SK-N-SH (cell line): ENCODE results near the gene ZNF354C. TPM values are rescaled to one million over a fixed set of nuclear protein-coding genes. Genes with fewer than 3 reads are reported as not detected.

Experiments used
- CTCF ChIA-PET: fragments of 300-600, 350-600 bp; formaldehyde crosslinking; extraction: SDS; loops from one replicate; lab custom pipeline; 2021; lab: Yijun Ruan, JAX
- POLR2A ChIA-PET: fragments of 350-600 bp; sonication (Branson Sonifier 250); formaldehyde crosslinking; extraction: SDS; loops from one replicate; lab custom pipeline; 2020; ENCODE audit warnings: antibody characterized with exemption, inconsistent platforms; lab: Yijun Ruan, JAX
- DNase-seq: peaks from one replicate; pipeline ENCODE4 v3.0.0; 2012
- H2AFZ ChIP-seq: fragments of 200-600 bp; sonication (generic); 2 replicates; pipeline ENCODE4 v1.8.1; 2016; ENCODE audit warnings: antibody characterized with exemption, mild to moderate bottlenecking, low read depth
- H3F3A ChIP-seq: fragments of 200-600 bp; sonication (generic); replicated peaks from 2 replicates; pipeline ENCODE3; 2016; ENCODE audit warnings: antibody characterized with exemption, mild to moderate bottlenecking; ENCODE audit not compliant: insufficient read depth
- H3K27ac ChIP-seq, 2 experiments: fragments of 200-500 bp in 1 of 2; fragments of 200-600 bp in 1 of 2; sonication (Bioruptor generic) in 1 of 2; sonication (generic), shearing (Covaris generic) in 1 of 2; 2 replicates each; pipeline versions ENCODE4 v1.5.1 to v1.6.1; 2014 to 2016; ENCODE audit warnings: low read depth in 2 of 2, inconsistent platforms in 1 of 2, low read length in 1 of 2, mild to moderate bottlenecking in 1 of 2, mixed read lengths in 1 of 2
- H3K27me3 ChIP-seq: fragments of 200-600 bp; sonication (generic), shearing (Covaris generic); 2 replicates; pipeline ENCODE4 v1.6.1; 2016; ENCODE audit warnings: mixed run types; ENCODE audit not compliant: insufficient read depth
- H3K36me3 ChIP-seq, 2 experiments: fragments of 200-500 bp in 1 of 2; fragments of 200-600 bp in 1 of 2; sonication (Bioruptor generic) in 1 of 2; sonication (generic) in 1 of 2; replicated peaks in 1 of 2; 2 replicates each; pipeline versions ENCODE3 to v1.5.1; 2014 to 2016; ENCODE audit warnings: low read length in 1 of 2, mild to moderate bottlenecking in 1 of 2; ENCODE audit not compliant: insufficient read depth in 2 of 2, control insufficient read depth in 1 of 2
- H3K4me1 ChIP-seq, 2 experiments: fragments of 200-500 bp in 1 of 2; fragments of 200-600 bp in 1 of 2; sonication (Bioruptor generic) in 1 of 2; sonication (generic), shearing (Covaris generic) in 1 of 2; 2 replicates each; pipeline versions ENCODE4 v1.5.1 to v1.6.1; 2014 to 2016; ENCODE audit warnings: low read depth in 1 of 2, low read length in 1 of 2, mixed run types in 1 of 2; ENCODE audit not compliant: insufficient read depth in 2 of 2, control insufficient read depth in 1 of 2
- H3K4me2 ChIP-seq: fragments of 200-600 bp; sonication (generic), shearing (Covaris generic); 2 replicates; pipeline ENCODE4 v1.6.1; 2017; ENCODE audit warnings: mixed run types
- H3K4me3 ChIP-seq, 2 experiments: fragments of 200-500 bp in 1 of 2; fragments of 200-600 bp in 1 of 2; sonication (Bioruptor generic) in 1 of 2; sonication (generic), shearing (Covaris generic) in 1 of 2; 2 replicates each; pipeline versions ENCODE4 v1.5.1 to v1.8.1; 2014 to 2016; ENCODE audit warnings: low read depth in 2 of 2, inconsistent platforms in 1 of 2, low read length in 1 of 2, mild to moderate bottlenecking in 1 of 2, mixed read lengths in 1 of 2, moderate library complexity in 1 of 2
- H3K79me2 ChIP-seq: fragments of 200-600 bp; sonication (generic); 2 replicates; pipeline ENCODE4 v1.8.1; 2017; ENCODE audit warnings: mild to moderate bottlenecking; ENCODE audit not compliant: insufficient read depth
- H3K9ac ChIP-seq: fragments of 200-600 bp; sonication (generic); 2 replicates; pipeline ENCODE4 v1.6.1; 2017; ENCODE audit warnings: mixed run types
- H3K9me2 ChIP-seq: fragments of 200-600 bp; sonication (generic); 2 replicates; pipeline ENCODE4 v1.6.1; 2017; ENCODE audit warnings: mixed run types
- H3K9me3 ChIP-seq: fragments of 200-600 bp; sonication (generic); 2 replicates; pipeline ENCODE4 v1.6.1; 2017; ENCODE audit warnings: mixed run types, mild to moderate bottlenecking, moderate library complexity
- H4K20me1 ChIP-seq: fragments of 200-600 bp; sonication (generic); 2 replicates; pipeline ENCODE4 v1.6.1; 2017; ENCODE audit warnings: mild to moderate bottlenecking, mixed run types; ENCODE audit not compliant: insufficient read depth
- CTCF ChIP-seq: fragments of 200-600 bp; sonication (generic); IDR thresholded peaks from 2 replicates; pipeline ENCODE4 v1.6.1; 2017; ENCODE audit warnings: antibody characterized with exemption, mild to moderate bottlenecking, moderate library complexity
- FOXJ3 ChIP-seq: sonication (generic); formaldehyde crosslinking; IDR thresholded peaks from 2 replicates; pipeline ENCODE4 v1.5.1; 2020; ENCODE audit warnings: mild to moderate bottlenecking, missing genetic modification reagents
- GABPA ChIP-seq: IDR thresholded peaks from 2 replicates; pipeline ENCODE4 v1.4.0; 2012; ENCODE audit warnings: low read depth, mild to moderate bottlenecking
- MAX ChIP-seq: IDR thresholded peaks from 2 replicates; pipeline ENCODE4 v1.4.0; 2012; ENCODE audit warnings: low read depth
- NRF1 ChIP-seq: IDR thresholded peaks from 2 replicates; pipeline ENCODE4 v1.6.1; 2012; ENCODE audit warnings: low read depth, mild to moderate bottlenecking, low read length
- RAD21 ChIP-seq: IDR thresholded peaks from 2 replicates; pipeline ENCODE4 v1.6.1; 2012; ENCODE audit warnings: mild to moderate bottlenecking, low read length
- RCOR1 ChIP-seq: fragments of 150-350 bp; IDR thresholded peaks from 2 replicates; pipeline ENCODE4 v1.6.1; 2017; ENCODE audit warnings: antibody characterized with exemption, low read length
- TAF1 ChIP-seq: IDR thresholded peaks from 2 replicates; pipeline ENCODE4 v1.6.1; 2012; ENCODE audit warnings: low read depth, mild to moderate bottlenecking, low read length, moderate library complexity, borderline replicate concordance
- WGBS: methylation state at CpG from one replicate; pipeline ENCODE4 v1.1.6; 2017; ENCODE audit warnings: low lambda C conversion rate; 5-methylcytosine and 5-hydroxymethylcytosine counted together
- polyA plus RNA-seq, 3 experiments: library from polyadenylated mRNA; depleted of rRNA; stranded (reverse); fragments of >200 nt; gene quantifications; 2 replicates each; pipeline ENCODE4 v1.2.3, GENCODE V29; 2012

ZNF354C gene
- polyA plus RNA-seq, 1 of the 3 experiments (the other 2 are of a cell fraction) = 1.1 TPM

GRCh38 chr5:179112469-179113142 is 52.4 kb downstream of the ZNF354C start:
- Histone ChIP-seq H3K79me2 (no peaks in the 10 kb centered on the region), H3K4me2 (no peak overlapping the region), H3K9me2 (no peaks in the 10 kb centered on the region), H2AFZ (no peak overlapping the region), H3K4me3 (no peak overlapping the region), H3K9me3 (peaks cover 5% of the 10 kb centered on the region; the same call in 1 of the 2 replicates), H3K27me3 (no peaks in the 10 kb centered on the region), H3K4me1 (no peaks in the 10 kb centered on the region), H4K20me1 (no peaks in the 10 kb centered on the region), H3K9ac (no peak overlapping the region), H3F3A (no peaks in the 10 kb centered on the region), H3K36me3 (no peaks in the 10 kb centered on the region), H3K27ac (no peak overlapping the region)
- ChIA-PET POLR2A (no interaction called here), CTCF (no interaction called here)
- no peak for TF ChIP-seq MAX
- no peak for TF ChIP-seq GABPA
- no peak for TF ChIP-seq TAF1
- no peak for TF ChIP-seq RAD21
- no peak for DNase-seq
- WGBS = 26% methylated on average over 9 of the region's 12 CpGs

GRCh38 chr5:179113143-179113530 is 53.0 kb downstream of the ZNF354C start:
- H3K79me2 ChIP-seq = no peaks in the 10 kb centered on the region
- no peaks in the 10 kb centered on the region for H3K36me3 ChIP-seq
- H3F3A ChIP-seq = no peaks in the 10 kb centered on the region
- ChIA-PET CTCF (no interaction called here), POLR2A (no interaction called here)
- H3K9ac ChIP-seq = no peak overlapping the region
- H3K27ac ChIP-seq = no peak overlapping the region
- H3K4me1 ChIP-seq = no peaks in the 10 kb centered on the region
- no peak for DNase-seq
- no peak for TF ChIP-seq NRF1
- no peak for TF ChIP-seq RCOR1
- no peak for TF ChIP-seq MAX
- TF ChIP-seq CTCF = no peak
- no peak for TF ChIP-seq RAD21
- no peak for TF ChIP-seq FOXJ3 (CRISPR knock-in tag)
- TF ChIP-seq TAF1 = no peak
- H4K20me1 ChIP-seq = no peaks in the 10 kb centered on the region
- H3K9me3 ChIP-seq = 0 out of 2 replicates have a peak, but pooled peaks cover 5% of the 10 kb centered on the region
- H3K4me2 ChIP-seq = no peak overlapping the region
- H3K27me3 ChIP-seq = no peaks in the 10 kb centered on the region
- WGBS = 7% methylated on average over 6 of the region's 13 CpGs
- H2AFZ ChIP-seq = no peak overlapping the region
- no peaks in the 10 kb centered on the region for H3K9me2 ChIP-seq
- no peak overlapping the region for H3K4me3 ChIP-seq
